NCI-H345 (cell line): ENCODE data around the gene ZNF536.
"Not testable (repeated sequence)": the region's sequence is repeated elsewhere in the genome, so short reads cannot be mapped to it uniquely, and the experiment has no call there.

ENCODE experiments used
- DNase-seq: peaks from one replicate; lab custom pipeline; 2025; lab: John Stamatoyannopoulos, UW

ZNF536 gene

DNA sequence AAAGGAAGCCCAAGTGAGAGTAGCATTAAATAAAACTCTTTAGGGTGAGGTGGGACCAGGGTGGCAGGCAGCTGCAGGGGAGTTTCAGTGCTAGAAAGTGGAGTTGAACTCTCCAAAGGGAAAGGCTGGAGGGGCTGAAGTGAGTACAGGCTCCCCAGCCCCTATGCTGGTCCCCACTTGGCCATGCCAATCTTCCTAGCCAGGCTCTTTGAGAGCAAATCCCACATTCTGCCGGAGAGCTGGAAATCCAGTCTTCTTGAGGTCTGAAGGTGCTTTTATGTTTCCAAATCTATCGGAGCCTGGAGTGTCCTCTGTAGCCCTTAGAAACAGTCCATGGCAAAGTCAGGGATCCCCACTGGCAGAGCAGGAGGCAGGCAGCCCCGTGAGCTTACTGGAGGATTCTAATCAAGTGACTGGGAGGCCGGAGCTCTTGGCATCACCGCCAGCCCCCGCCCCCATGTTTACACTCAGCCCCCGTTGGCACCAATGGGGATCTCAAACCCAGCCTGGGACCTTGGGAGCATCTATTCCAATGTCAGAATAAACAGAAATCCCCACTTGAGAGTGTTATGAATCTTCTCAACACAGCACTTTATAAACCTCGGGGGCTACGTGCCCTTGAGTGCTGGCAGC lies 18.3 kb downstream of the ZNF536 start:
- no peak for DNase-seq

DNA sequence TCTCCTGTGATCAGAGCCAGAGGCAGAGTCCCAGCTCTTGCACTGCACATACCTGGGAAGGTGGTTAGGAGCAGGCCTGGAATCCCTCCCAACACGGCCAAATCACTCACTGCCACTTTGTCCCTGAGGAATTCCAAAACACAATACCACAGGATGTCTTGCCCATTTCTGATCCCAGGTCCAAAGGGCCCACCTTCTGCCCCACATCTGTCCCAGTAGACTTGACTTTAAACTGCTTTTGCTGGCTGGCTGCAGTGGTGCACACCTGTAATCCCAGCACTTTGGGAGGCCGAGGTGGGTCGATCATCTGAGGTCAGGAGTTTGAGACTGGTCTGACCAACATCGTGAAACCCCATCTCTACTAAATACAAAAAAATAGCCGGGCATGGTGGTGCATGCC lies 18.9 kb downstream of the ZNF536 start:
- no peak for DNase-seq

DNA sequence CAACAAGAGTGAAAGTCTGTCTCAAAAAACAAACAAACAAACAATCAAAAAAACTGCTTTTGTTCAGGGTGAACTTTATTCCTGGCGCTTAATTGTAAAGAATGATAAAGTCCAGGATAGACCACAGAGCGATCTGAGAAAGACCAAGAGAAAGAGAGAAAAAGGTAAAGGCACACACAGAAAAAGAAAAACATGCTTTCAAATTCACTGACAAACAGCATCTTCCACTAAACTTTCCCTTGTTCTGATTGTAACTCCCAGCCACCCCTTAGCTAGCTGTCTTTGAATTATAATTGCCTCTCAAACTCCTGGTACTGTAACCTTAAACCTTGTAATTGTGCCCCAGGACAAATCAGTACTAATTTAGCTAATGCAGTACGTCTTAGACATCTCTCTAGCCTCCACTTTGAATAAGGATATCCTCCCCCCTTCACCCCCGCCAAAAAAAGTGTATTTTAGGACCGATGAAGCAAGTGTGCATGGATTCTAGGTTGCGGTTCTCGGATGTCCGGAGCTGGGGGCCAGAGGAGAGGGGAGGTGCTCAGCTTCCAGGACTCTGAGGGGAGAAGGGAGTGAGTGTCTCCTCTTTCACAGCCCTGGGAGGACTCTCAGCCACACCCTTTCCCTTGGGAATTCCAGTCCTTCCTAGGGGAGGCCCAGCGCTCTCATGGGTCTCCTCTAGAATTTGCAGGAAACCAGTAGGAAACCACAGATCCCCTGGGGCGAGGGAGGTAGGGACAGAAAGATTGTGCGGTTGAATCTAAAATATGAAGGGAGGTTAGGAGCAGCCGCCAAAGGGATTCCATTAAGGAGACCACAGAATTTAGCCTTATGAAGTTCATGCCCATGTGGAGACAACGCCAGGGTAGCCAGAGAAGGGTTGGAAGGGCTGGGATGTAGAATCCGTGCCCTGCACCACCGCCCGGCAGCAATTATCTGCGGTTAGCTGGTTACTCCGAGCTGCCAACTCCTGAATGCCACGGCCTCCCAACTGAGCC lies 19.7 kb downstream of the ZNF536 start:
- DNase-seq = no peak

DNA sequence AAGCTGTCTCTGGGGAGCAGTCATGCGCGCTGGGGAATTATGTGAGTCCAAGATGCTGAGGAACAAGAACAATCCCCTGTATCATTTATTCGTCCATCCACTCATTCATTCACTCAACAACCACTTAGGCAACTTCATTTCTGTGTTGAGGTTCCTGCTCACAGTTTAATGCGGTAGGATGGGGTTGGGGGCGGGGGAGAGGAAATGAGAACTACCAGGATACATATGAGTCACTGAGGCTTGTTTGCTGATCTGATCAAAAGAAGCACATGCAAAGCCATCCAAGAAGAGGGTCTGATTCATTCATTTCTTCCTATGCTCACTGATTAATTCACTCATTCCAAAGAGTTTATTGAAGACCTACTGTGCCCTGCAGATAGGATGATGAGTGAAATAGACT lies 20.9 kb downstream of the ZNF536 start:
- no peak for DNase-seq

DNA sequence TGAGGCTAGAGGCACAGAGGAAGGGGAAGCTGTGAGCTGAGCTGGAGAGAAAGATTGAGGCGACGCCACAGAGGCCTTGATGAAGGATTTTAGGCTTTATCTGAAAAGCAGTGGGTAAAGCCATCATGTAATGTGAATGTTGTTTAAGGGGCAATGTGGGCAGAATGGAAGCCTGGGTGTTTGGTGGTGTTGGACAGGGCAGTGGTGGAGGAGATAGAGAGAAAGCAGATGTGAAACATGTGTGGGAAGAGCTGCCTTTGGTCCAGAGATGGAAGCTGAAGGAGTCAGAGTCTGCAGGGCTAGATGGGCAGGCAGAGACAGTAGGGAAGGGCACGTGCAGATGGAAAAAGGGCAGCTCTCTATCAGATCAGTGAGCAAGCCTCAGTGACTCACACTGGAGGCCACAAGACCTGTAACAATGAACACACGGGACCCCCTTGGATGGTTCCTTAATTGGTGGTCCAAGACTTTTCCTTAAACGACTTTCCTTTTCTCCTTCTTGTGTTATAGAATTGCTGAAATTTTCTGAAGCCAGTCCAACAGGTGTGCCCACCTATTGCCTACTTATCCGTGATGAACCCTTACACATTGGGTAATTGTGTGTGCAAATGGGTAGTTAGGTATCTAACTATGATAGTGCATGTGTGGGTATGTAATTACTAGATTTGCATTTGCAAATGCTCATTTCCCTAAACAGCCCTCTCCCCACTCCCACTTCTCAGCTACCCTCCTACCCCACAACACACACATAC lies 21.7 kb downstream of the ZNF536 start:
- DNase-seq = no peak

DNA sequence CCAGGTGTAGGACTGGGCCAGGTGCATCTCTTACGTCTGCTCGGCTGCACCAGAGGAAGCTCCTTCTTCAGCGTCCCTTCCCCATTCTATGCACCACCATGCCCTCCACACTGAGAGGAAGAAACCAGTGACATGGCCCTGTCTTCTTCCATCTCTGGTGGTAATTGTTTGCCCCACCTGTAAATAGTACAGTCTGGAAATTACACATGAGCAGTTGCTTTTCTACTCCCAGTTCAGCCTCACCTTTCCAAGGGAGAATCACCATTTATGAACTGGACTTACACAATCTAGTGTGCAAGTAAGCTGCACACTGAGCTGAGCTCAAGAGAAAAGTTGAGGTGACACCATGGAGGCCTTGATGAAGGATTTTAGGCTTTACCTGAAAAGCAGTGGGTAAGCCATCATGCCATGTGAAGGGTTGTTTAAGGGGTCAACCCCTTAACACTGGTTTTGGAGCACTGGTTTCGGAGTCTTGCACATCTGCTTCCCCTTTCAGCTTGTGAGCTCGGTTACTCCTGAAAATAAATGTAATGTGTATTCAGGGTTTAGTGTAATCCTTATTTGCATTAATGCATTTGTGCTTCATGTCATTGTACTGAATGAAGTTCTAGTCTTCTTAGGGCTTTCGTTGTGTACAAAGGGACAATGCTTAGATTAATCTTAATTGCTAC lies 22.4 kb downstream of the ZNF536 start:
- no peak for DNase-seq

DNA sequence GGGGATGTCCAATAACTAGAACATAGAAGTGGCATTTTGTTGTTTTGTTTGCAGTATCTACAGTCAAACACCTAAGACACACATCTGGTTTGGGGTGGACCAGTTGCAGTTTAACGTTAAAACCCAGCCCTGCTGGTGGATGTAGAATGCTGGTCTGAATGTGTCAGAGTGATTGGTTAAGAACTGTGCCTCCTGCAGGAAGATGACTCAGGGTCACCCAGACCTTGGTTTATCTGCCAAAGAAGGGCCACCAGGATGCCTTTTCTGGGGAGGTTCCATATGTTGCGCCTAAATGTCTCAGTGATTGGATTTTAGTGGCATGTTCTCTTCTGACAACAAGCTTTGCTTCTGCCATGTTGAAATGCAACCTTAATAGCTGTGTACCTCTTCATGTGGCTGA lies 23.1 kb downstream of the ZNF536 start:
- DNase-seq = no peak

DNA sequence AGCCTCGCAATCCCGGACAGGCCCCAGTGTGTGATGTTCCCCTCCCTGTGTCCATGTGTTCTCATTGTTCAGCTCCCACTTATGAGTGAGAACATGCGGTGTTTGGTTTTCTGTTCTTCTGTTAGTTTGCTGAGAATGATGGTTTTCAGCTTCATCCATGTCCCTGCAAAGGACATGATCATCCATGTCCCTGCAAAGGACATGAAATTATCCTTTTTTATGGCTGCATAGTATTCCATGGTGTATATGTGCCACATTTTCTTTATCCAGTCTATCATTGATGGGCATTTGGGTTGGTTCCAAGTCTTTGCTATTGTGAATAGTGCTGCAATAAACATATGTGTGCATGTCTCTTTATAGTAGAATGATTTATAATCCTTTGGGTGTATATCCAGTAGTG lies 26.4 kb downstream of the ZNF536 start:
- not testable (repeated sequence) for DNase-seq

DNA sequence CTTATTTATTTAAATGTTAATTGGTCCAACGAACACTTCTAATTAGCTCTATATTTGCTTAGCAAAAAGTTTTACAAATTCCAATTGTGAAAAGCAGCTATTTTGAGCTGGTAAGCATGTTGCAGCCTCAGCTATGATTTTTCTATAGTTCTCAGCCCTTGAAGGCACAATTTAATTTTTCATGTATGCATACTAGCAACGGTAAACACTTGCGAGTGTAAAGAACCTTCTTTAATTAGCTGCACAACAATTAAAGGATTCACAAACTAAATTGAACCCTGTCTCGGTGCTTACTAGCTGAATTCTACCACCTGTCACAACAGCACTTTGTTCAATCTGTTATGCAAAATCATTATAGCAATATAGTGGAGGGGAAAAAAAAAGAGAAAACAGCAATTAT lies 29.8 kb downstream of the ZNF536 start:
- no peak for DNase-seq

DNA sequence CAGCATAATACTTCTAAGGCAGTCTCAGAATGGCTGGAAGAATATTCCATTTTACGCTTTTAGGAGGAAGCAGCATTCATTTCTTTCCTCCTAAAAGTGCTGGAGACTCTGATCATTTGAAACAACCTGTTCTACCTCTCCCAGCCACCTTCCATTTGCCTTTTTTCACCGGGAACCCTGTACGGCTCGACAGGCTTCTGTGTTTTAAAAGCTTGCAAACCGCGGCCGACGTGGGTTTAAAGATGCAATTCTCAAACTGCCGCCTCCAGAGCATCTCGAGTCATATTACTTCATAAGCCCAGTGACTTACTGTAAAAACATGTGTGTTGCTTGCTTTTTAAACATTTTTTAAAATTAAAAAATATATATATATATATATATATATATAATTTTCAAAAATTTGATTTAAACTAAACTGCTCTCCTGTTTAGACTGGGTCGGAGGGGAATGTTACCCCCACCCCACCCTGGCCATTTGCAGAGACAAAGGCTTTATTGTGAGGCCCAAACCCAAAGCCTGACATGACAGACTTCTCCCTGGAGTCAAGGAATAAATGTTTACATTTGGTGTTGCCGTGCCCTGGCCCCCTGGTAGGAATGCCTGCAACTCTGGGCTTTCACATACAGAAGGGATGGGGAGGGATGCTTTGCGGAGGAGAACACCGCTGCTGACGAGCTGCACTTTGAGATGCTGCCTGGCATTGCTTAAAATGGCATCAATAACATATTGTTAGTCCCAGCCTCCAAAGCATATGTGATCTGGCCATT lies 30.4 kb downstream of the ZNF536 start:
- DNase-seq = no peak

DNA sequence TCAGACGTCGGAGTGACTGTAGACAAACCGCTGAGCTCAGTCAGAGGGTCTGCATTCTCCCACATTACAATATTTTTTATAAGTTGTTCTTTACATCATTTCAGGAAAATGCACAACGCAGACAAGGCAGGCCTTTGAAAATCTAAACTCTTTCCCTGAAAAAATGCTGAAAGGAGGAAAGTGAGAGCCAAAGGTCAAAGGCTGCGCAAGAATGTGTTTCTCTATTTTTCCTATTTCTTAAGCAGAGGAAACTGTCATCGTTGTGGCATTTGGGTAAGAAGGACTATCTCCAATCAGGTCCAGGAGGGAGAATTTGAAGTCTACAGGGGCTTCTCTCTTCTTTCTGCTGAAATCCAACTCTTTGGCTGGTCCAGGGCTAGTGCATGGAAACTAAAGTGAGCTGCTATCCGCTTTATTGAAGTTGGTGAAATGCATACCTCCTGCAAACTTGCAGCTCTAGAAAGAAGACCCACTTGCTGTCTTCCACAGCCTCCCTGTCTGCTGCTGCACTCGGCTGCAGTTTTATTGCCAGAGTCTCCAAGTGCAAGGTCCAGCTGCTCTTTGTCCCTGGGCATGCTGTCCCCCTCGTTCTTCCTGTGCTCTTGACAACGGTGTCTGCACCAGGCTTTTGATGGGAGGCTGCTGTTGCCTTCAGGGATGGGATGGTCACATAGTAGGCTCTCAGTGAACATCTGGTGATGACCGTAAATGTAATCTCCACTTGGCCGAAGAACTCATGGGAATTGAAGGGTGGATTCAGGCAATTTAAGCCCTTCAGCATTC lies 31.2 kb downstream of the ZNF536 start:
- no peak for DNase-seq

DNA sequence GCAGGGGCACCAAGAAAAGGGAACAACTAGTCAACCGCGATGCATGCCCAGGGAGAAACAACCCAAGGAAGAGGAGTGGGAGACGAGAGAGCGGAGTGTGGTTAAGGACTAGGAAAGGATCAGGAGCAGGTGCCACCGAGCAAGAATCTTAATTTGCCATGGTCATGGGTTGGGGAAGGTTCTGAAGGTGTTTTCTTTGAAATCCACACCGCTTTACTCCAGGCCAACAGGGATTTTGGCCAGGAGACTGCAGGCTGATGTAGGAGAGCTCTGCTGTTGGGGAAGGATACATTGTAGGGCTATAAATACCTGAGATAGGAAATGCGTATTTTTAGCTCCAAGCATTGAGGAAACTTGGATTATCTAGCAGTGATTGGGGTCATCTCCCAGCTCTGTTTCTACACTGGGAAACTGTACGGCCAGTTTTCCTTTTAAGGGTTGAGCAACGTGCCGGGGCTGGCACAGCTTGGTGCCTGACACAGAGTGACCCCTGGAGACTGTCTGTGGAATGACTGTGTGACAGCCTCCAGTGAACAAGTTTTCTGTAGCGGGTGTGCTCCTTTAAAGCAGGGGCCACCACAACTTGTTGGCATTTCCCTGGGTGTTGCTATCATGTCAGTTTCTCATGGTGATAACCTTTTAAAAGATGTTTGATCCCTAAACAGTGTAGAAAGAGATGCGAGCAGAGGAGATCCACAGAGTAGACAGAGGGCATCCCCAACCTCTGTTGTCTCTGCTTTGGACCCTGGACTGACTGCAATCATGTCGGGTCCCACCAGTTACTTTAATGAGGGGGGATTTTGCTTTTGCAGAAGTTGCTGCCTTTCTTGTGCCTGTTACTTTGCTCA lies 34.3 kb downstream of the ZNF536 start:
- no peak for DNase-seq

DNA sequence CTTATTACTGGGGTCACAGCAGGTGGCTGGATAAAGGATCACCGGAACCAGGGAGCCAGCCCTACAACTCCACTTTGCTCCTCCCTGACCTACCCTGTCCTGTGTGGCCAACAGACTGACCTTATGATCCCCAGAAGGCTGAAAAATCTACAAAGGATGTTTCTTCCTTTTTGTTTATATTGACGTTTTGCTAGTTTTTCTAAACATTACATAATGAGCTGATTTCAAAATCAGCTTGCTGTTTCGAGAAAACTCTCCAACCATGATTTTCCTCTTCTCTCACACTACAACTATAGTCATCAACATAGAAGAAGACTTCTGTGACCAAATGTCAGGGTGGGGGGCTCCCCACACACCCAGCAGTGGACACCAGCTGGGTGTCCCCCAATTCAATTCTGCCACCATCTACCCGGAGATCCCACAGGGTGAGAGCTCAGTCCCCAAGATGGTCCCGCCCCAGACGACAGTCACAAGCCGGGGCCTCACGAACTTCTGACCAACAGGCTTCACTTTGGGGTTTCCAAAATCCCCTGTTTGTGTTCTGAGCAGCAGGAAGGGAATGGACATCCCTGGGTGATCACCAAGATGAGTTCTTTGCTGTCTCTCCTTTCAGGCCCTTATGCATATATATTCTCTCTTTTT lies 35.0 kb downstream of the ZNF536 start:
- DNase-seq = no peak

DNA sequence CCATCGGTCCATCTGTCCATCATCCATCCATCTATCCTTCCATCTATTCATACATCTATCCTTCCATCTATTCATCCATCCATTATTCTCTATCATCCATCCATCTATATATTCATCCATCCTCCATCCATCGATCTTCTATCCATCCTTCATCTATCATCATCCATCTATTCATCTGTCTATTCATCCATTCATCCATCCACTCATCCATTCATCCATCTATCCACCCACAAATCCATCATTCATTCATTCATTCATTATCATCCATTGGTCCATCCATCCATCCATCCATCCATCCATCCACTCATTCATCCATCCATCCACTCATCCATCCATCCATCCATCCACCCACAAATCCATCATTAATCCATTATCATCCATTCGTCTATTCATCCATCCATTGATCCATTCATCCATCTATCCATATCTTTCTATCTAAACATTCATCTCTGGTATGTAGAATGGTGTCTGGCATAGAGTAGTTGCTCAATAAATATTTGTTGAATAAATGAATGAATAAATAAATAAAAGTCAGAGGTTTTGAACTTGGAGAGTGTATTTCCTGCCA lies 36.6 kb downstream of the ZNF536 start:
- DNase-seq = no peak

DNA sequence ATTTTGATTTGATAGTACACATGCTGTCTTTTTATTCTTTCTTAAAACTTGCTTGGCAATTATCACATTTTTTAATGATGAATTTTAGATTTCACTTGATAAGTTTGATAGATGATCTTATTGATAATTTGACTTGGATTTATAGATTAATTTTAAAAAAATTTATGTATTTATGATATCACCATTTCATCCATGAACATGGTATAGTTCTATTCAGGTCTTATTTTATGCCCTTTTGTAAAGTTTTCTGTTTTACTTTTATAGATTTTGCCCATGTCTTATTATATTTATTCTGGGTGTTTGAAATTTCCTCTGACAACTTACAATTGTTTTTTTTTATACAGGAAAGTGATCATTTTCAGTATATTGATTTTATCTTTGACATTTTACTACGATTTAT lies 39.5 kb downstream of the ZNF536 start:
- DNase-seq = no peak

DNA sequence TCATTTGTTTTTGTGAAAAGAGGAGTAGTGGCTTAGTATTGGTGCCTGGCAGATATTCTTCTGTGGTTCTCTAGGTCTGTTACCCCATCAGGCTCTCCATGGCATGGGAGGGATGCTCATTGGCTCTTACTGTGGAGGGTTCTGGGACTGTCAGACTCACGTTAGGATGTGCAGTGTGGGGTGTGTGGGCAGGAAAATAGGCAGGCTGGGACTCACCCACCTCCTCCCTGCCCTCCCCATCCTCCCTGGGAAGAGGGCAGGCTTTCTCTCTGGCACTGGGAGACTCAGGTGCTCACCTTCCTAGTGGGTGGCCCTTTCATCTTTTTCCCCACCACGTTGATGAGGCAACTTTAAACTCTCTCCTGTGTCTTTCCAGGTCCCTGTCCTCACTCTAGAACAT lies 44.2 kb downstream of the ZNF536 start:
- DNase-seq = no peak

DNA sequence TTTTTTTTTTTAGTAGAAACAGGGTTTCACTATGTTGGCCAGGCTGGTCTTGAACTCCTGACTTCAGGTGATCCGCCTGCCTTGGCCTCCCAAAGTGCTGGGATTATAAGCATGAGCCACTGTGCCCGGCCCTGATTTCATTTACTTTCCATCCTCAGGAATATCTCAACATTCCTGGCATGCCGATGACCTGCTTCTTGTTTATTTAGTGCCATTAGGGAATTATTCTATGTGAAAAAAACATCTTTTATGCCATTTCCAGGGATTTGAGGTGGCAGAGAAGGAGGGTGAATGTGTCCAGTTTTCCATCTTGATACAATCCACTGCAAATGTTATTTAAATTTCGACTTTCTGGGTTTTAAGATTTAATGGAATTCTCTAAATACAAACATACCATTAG lies 45.0 kb downstream of the ZNF536 start:
- not testable (repeated sequence) for DNase-seq

DNA sequence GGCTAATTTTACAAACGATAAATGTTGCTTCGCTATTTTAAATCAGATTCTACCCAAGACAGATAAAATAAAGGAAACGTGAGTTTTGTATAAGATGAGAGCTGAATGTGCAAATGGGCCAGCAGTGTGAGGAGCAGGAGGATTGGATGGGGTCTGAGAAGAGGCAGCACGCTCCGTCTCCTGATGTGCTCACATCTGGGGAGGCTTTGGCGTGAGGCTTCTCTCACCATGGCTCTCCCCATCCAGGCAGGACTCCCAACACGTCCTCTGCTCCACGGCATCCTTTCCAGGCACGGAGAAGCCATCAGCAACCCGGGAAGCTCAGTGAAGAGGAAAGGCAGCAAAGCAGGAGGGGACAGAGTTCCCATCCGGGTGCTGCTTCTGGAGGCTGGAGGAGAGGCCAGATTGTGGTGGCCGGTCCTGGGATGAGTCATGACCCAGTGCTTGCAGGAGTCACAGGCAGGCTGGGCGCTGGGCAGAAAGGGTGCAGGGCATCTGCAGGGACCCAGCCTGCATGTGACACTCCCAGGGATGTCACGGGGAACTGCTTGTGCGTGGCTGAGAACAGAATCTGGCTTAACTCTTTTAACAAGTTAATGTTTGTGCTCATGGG lies 47.5 kb downstream of the ZNF536 start:
- no peak for DNase-seq
